Transverse colon (tissue), 4 donors: ENCODE results near the gene TMEM170A.

Experiments
- EP300 ChIP-seq: sonication (generic); formaldehyde crosslinking; IDR thresholded peaks from one replicate; pipeline ENCODE4 v1.6.1; 2017; ENCODE audit warnings: antibody characterized with exemption, low read depth
- POLR2A ChIP-seq: fragments of 450-650 bp; IDR thresholded peaks from one replicate; pipeline ENCODE4 v1.6.1; 2016; ENCODE audit warnings: antibody characterized with exemption, mild to moderate bottlenecking, moderate library complexity
- POLR2AphosphoS5 ChIP-seq, 3 donors: sonication (generic); formaldehyde crosslinking; IDR thresholded peaks; one replicate each; pipeline ENCODE4 v1.6.1; 2016; ENCODE audit warnings: antibody characterized with exemption in 3 of 3
- TF ChIP-seq, protein P1 (sequence below), 5 experiments: fragments of 200-600 bp in 3 of 5; fragments of 450-650 bp in 2 of 5; sonication (generic) in 3 of 5; IDR thresholded peaks; 1 replicate in 2 of 5; 2 replicates in 3 of 5; pipeline ENCODE4 v1.5.1; 2016 to 2017; ENCODE audit warnings: antibody characterized with exemption in 5 of 5, inconsistent platforms in 3 of 5, mild to moderate bottlenecking in 2 of 5, moderate library complexity in 1 of 5

- TF ChIP-seq, protein P1, sequence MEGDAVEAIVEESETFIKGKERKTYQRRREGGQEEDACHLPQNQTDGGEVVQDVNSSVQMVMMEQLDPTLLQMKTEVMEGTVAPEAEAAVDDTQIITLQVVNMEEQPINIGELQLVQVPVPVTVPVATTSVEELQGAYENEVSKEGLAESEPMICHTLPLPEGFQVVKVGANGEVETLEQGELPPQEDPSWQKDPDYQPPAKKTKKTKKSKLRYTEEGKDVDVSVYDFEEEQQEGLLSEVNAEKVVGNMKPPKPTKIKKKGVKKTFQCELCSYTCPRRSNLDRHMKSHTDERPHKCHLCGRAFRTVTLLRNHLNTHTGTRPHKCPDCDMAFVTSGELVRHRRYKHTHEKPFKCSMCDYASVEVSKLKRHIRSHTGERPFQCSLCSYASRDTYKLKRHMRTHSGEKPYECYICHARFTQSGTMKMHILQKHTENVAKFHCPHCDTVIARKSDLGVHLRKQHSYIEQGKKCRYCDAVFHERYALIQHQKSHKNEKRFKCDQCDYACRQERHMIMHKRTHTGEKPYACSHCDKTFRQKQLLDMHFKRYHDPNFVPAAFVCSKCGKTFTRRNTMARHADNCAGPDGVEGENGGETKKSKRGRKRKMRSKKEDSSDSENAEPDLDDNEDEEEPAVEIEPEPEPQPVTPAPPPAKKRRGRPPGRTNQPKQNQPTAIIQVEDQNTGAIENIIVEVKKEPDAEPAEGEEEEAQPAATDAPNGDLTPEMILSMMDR (IDR thresholded peaks at IDR 0.05) = no peak
- TF ChIP-seq POLR2A (no peak), EP300 (no peak), POLR2AphosphoS5 (IDR thresholded peaks at IDR 0.05) (no peak)
These were observed 14.2 kb upstream of the TMEM170A start for GRCh38 chr16:75478480-75479345.
